Effector memory CD4-positive, alpha-beta T cell (primary cell): ENCODE results near the gene POMGNT1.
"Not testable (repeated sequence)": the region's sequence is repeated elsewhere in the genome, so short reads cannot be mapped to it uniquely, and the experiment has no call there.

Source experiments
- DNase-seq, 3 donors: peaks; one replicate each; pipeline ENCODE4 v3.0.0-alpha.2; 2020
- H3K27ac ChIP-seq: 2 replicates; pipeline ENCODE4 v1.7.0; 2013; ENCODE audit warnings: mild to moderate bottlenecking, low read length, moderate library complexity; ENCODE audit not compliant: insufficient read depth, poor library complexity, severe bottlenecking
- H3K27me3 ChIP-seq: replicated peaks from 2 replicates; pipeline ENCODE4 v1.7.0; 2013; ENCODE audit warnings: mild to moderate bottlenecking, low read length; ENCODE audit not compliant: insufficient read depth, control insufficient read depth, poor library complexity, severe bottlenecking
- H3K36me3 ChIP-seq: 2 replicates; pipeline ENCODE4 v1.7.0; 2013; ENCODE audit warnings: mild to moderate bottlenecking, low read length, moderate library complexity; ENCODE audit not compliant: control insufficient read depth, insufficient read depth
- H3K4me1 ChIP-seq: 2 replicates; pipeline ENCODE4 v1.7.0; 2013; ENCODE audit warnings: low read length, mild to moderate bottlenecking; ENCODE audit not compliant: control insufficient read depth, insufficient read depth, poor library complexity, severe bottlenecking
- H3K4me3 ChIP-seq: 2 replicates; pipeline ENCODE4 v1.7.0; 2013; ENCODE audit warnings: low read length, low read depth, mild to moderate bottlenecking; ENCODE audit not compliant: insufficient read depth, poor library complexity, severe bottlenecking
- H3K9me3 ChIP-seq: 2 replicates; pipeline ENCODE4 v1.7.0; 2013; ENCODE audit warnings: mild to moderate bottlenecking, low read length, moderate library complexity; ENCODE audit not compliant: control insufficient read depth
- total RNA-seq, 3 donors: gene quantifications; one replicate each; lab custom pipeline; 2026; lab: John Stamatoyannopoulos, UW

Gene POMGNT1
- total RNA-seq = 28.6 to 40.5 (median 28.9) reads per million in 3 donors

DNA sequence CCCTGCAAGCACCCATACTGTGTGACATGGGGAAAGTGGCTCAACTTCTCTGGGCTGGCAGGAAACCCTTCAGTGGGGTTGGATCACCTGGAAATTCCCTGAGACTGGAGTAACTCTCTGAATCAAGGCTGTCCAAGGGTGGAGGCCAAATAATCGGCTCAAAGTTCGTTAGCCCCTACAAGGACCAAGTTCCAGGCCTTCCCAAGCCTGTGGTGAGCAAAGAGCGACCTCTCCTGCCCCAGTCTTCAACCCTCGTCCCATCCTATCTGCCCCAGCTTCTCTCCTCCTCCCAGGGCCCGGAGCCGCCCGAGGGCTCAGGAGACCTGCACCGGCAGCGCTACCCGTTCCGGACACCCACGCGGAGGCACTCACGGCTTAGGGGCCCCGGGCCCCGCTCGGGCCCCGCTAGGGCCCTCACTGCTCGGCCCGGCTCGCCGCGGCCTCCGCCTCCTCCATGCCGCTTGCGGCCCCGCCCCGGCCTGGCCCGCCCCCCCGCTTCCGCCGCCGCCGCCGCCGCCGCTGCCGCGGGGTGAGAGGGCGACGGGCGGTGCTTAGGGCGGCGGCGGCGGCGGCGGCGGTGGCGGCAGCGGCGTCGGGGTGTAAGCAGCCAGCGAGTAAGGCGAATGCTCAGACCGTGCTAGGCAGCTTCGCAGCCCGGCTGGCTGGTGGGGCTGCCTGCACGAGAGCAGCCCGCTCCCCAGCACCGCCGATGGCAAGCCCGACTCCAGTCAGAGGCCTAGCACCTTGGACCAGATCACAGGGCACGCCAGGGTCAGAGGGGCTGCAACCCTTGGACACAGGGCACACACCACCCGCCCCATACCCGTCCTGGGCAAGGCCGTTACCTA, at the start of gene POMGNT1:
Gene POMGNT1, minus strand, starts transcription at position 471 of the 848 bp plus-strand sequence. CDS start 613 bp downstream, outside the sequence.
- DNase-seq = peak; percentile 56 to 62 (median 59)
- peaks cover 9% of the 10 kb centered on the region for H3K4me1 ChIP-seq
- H3K27ac ChIP-seq = peak within 1 kb of the TSS; percentile 61

DNA sequence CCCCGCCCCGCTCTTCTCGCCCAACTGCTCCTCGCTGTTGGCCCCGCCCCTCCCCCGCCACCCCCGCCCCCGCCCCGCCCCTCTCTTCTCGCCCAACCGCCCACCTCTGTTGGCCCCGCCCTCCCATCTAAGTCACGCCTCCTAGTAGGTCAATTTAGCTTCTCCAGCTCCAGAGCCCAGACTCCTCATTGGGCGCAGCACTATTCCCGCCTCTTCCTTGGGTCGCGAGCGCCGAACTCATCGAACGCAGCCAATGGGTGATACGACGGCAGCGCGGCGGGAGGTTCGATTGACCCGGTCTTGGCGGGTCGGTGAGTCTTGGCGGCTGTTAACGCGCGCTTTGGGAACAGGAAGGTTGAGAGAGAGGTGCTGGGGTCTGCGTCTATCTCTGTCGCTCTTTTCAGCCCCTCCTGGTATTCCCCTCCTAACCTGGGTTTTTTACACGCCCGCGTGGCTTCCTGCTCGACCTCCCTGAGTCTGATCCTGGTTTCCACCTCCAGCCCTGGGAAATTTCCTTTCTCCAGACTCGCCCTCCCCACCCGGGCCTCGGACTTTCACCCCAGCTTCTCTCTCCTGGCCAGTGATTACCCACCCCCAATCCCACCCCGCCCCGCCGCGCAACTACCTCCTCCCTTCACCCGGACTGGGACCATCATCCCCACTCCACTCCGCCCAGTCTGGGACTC, 49.3 kb upstream of the POMGNT1 start, which contains the start of gene RAD54L:
Gene RAD54L, plus strand, starts transcription at position 328 of the 686 bp plus-strand sequence. CDS start 643 bp downstream, outside the sequence.
- H3K27ac ChIP-seq = peak within 1 kb of the TSS; percentile 54
- peak within 1 kb of the TSS; percentile 71 for H3K4me3 ChIP-seq
- H3K27me3 ChIP-seq = no peaks in the 10 kb centered on the region
- no peaks in the 10 kb centered on the region for H3K36me3 ChIP-seq
- H3K4me1 ChIP-seq = no peaks in the 10 kb centered on the region
- H3K9me3 ChIP-seq = no peaks in the 10 kb centered on the region
- peak; percentile 93 to 95 (median 95) for DNase-seq

More for the DNA sequence above, at the start of gene POMGNT1:
- peak within 1 kb of the TSS; percentile 65 for H3K4me3 ChIP-seq
- peaks cover 27% of the 10 kb centered on the region for H3K36me3 ChIP-seq
- H3K9me3 ChIP-seq = no peaks in the 10 kb centered on the region
- H3K27me3 ChIP-seq = no peaks in the 10 kb centered on the region

DNA sequence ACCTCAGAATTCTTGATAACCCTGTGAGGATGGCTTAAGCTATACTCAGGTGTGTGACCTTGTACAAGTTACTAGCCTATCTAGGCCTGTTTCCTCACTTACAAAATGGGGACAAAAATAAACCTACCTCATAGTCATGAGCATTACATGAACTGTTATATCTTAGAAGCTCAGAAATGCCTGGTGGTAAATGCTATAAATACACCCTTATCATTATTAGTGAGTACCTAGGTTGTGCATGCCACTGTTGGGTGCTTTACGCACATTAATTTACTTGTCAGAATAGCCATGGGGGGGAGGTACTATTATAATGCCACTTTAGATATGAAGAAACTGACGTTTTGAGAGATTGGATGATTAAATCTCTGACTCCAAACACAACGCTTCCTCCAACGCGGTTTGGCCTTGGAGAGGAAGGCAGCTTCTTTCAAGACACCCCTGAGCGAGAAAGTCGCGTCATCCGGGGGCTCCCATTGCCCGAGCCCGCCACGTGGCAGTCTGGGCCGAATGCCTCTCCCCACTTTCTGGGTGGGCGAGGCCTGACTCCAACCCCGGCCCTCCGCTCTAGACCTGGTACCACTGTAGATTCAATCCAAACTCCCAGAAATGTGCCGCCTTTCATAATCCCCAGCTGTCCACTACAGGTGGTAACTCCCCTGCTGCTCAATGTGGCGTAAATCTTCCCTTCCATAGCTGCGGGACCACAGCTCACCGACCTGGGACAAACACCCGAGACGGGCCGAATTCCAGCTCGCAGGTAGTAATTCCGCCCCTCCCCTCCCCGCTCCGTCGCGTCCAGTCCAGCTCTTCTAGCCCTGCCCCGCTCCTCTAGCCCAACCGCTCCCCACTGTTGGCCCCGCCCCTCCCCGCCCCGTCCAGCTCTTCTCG, 48.6 kb upstream of the POMGNT1 start:
- no peaks in the 10 kb centered on the region for H3K9me3 ChIP-seq
- H3K36me3 ChIP-seq = no peaks in the 10 kb centered on the region
- no peaks in the 10 kb centered on the region for H3K27me3 ChIP-seq
- DNase-seq = peak in 2 of 3 donors; percentile 11 to 32
- peak overlapping the region; percentile 65 for H3K4me3 ChIP-seq
- peak overlapping the region; percentile 54 for H3K27ac ChIP-seq
- no peaks in the 10 kb centered on the region for H3K4me1 ChIP-seq

DNA sequence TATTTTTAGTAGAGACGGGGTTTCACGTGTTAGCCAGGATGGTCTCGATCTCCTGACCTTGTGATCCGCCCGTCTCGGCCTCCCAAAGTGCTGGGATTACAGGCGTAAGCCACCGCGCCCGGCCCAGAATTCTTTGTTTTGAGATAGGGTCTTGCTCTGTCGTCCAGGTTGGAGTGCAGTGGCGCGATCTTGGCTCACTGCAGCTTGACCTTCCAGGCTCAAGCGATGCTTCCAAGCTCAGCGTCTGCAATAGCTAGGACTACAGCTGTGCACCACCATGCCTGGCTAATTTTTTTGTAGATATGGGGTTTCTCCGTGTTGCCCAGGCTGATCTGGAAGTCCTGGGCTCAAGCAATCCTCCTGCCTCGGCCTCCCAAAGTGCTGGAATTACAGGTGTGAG, 47.9 kb upstream of the POMGNT1 start:
- not testable (repeated sequence) for H3K27ac ChIP-seq, H3K4me3 ChIP-seq

DNA sequence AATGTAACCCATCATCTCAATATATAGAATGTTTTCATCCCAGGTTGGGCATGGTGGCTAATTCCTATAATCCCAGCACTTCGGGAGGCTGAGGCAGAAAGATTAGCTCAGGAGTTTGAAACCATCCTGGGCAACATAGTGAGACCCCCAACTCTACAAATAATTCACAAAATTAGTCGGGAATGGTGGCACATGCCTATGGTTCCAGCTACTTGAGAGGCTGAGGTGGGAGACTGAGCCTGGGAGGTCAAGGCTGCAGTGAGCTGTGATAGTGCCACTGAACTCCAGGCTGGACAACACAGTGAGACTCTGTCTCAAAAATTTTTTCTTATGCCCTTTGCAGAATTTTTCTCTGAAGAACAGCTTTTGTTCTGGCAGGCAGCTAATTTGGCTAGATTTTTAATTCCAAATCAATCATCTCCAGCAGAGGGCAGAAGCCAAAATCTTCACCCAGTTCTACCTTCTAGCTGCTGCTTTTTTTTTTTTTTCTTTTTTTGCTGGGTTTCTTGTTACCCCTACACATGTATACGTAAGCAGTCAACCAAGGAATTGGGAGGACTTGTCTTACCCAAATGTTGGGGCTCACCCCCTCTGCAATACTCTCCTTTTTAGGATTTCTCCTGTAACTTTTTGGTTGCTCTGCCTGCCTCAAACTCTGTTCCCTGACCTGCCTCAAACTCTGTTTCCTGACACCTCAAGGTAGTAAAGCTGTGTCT, 46.6 kb upstream of the POMGNT1 start:
- H3K36me3 ChIP-seq = no peaks in the 10 kb centered on the region
- no peak for DNase-seq
- H3K4me1 ChIP-seq = no peaks in the 10 kb centered on the region
- no peaks in the 10 kb centered on the region for H3K9me3 ChIP-seq
- no peak overlapping the region for H3K27ac ChIP-seq
- no peak overlapping the region for H3K4me3 ChIP-seq
- H3K27me3 ChIP-seq = no peaks in the 10 kb centered on the region

More for the DNA sequence above, 47.9 kb upstream of the POMGNT1 start:
- not testable (repeated sequence) for H3K4me1 ChIP-seq, H3K36me3 ChIP-seq, DNase-seq, H3K9me3 ChIP-seq, H3K27me3 ChIP-seq

DNA sequence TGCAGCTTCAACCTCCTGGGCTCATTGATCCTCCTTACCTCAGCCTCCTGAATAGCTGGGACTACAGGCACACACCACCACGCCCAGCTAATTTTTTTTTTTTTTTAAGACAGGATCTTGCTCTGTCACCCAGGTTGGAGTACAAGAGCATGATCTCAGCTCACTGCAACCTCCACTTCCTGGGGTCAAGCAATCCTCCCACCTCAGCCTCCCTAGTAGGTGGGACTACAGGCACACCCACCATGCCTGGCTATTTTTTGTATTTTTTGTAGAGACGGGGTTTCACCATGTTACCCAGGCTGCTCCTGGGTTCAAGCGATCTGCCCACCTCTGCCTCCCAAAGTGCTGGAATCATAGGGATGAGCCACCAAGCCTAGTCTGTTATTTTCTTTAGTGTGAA, 45.6 kb upstream of the POMGNT1 start:
- H3K27me3 ChIP-seq, H3K4me3 ChIP-seq, DNase-seq: not testable (repeated sequence)

DNA sequence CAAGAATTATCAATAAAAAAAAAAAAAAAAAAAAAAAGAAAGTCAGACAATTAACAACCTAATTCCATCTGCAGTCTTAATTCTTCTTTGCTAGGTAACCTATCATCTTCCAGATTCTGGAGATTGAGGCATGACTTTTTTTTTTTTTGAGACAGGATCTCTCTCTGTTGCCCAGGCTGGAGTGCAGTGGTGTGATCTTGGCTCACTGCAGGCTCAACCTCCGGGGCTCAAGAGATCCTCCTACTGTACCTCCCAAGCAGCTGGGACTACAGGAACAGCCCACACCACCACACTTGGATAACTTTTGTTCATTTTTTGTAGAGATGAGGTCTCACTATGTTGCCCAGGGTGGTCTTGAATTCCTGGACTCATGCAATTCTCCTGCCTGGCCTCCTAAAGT, 44.7 kb upstream of the POMGNT1 start:
- no peaks in the 10 kb centered on the region for H3K9me3 ChIP-seq
- H3K27me3 ChIP-seq = no peaks in the 10 kb centered on the region
- no peak overlapping the region for H3K4me3 ChIP-seq
- H3K27ac ChIP-seq = no peak overlapping the region
- no peaks in the 10 kb centered on the region for H3K4me1 ChIP-seq
- H3K36me3 ChIP-seq = no peaks in the 10 kb centered on the region
- no peak for DNase-seq

More for the DNA sequence above, 45.6 kb upstream of the POMGNT1 start:
- H3K9me3 ChIP-seq, H3K36me3 ChIP-seq, H3K4me1 ChIP-seq, H3K27ac ChIP-seq: not testable (repeated sequence)

DNA sequence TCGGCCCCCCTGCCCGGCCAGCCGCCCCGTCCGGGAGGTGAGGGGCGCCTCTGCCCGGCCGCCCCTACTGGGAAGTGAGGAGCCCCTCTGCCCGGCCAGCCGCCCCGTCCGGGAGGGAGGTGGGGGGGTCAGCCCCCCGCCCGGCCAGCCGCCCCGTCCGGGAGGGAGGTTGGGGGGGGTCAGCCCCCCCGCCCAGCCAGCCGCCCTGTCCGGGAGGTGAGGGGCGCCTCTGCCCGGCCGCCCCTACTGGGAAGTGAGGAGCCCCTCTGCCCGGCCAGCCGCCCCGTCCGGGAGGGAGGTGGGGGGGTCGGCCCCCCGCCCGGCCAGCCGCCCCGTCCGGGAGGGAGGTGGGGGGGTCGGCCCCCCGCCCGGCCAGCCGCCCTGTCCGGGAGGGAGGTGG, 43.5 kb upstream of the POMGNT1 start:
- not testable (repeated sequence) for H3K4me3 ChIP-seq, H3K27me3 ChIP-seq, H3K27ac ChIP-seq, DNase-seq, H3K9me3 ChIP-seq, H3K4me1 ChIP-seq, H3K36me3 ChIP-seq

DNA sequence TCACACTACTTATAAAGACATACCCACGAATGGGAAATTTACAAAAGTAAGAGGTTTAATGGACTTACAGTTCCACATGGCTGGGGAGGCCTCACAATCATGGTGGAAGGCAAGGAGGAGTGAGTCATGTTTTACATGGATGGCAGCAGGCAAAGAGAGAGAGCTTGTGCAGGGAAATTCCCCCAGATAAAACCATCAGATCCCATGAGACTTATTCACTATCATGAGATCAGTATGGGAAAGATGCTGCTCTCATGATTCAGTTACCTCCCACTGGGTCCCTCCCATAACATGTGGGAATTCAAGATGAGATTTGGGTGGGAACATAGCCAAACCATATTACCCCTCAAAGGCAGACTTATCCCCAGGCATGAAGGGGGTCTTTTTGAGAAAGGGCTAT, 40.6 kb upstream of the POMGNT1 start:
- H3K27ac ChIP-seq, H3K4me3 ChIP-seq, DNase-seq: not testable (repeated sequence)

More for the DNA sequence above, 40.6 kb upstream of the POMGNT1 start:
- H3K4me1 ChIP-seq, H3K36me3 ChIP-seq, H3K9me3 ChIP-seq, H3K27me3 ChIP-seq: not testable (repeated sequence)
